Measurements from ENCODE around the gene HIPK3.
"Not testable (repeated sequence)": the region's sequence is repeated elsewhere in the genome, so short reads cannot be mapped to it uniquely, and the experiment has no call there.

The HIPK3 gene

GRCh38 chr11:33303541-33303940 lies 46.4 kb downstream of the HIPK3 start:
- DNase-seq (ENCODE audit: low read depth in 2 of 2): no peak

GRCh38 chr11:33306821-33307220 lies 49.6 kb downstream of the HIPK3 start:
- not testable (repeated sequence) for DNase-seq (ENCODE audit: low read depth in 2 of 2)

GRCh38 chr11:33307984-33308383 lies 50.8 kb downstream of the HIPK3 start:
- no peak for DNase-seq (ENCODE audit: low read depth in 2 of 2)

- no peak for DNase-seq (ENCODE audit: low read depth in 2 of 2)
Measured at GRCh38 chr11:33309118-33309517, 51.9 kb downstream of the HIPK3 start.

GRCh38 chr11:33310720-33311500 lies 53.7 kb downstream of the HIPK3 start:
- DNase-seq (ENCODE audit: low read depth in 2 of 2): no peak

GRCh38 chr11:33311680-33312079 lies 54.5 kb downstream of the HIPK3 start:
- no peak for DNase-seq (ENCODE audit: low read depth in 2 of 2)

GRCh38 chr11:33315822-33316221 lies 58.6 kb downstream of the HIPK3 start:
- DNase-seq (ENCODE audit: low read depth in 2 of 2): no peak

GRCh38 chr11:33317662-33318061 lies 60.5 kb downstream of the HIPK3 start:
- DNase-seq (ENCODE audit: low read depth in 2 of 2): no peak

- no peak for DNase-seq (ENCODE audit: low read depth in 2 of 2)
Measured at GRCh38 chr11:33320016-33320813, 63.0 kb downstream of the HIPK3 start.

- DNase-seq (ENCODE audit: low read depth in 2 of 2): no peak
Measured at GRCh38 chr11:33320814-33321330, 63.7 kb downstream of the HIPK3 start.

- no peak for DNase-seq (ENCODE audit: low read depth in 2 of 2)
Measured at GRCh38 chr11:33321422-33321821, 64.2 kb downstream of the HIPK3 start.

GRCh38 chr11:33323421-33323820 lies 66.2 kb downstream of the HIPK3 start:
- DNase-seq (ENCODE audit: low read depth in 2 of 2): no peak

- no peak for DNase-seq (ENCODE audit: low read depth in 2 of 2)
Measured at GRCh38 chr11:33324302-33324985, 67.3 kb downstream of the HIPK3 start.

GRCh38 chr11:33325451-33325850 lies 68.3 kb downstream of the HIPK3 start:
- no peak for DNase-seq (ENCODE audit: low read depth in 2 of 2)

- DNase-seq (ENCODE audit: low read depth in 2 of 2): peak; percentile 1 to 20
Measured at GRCh38 chr11:33329705-33330329, 72.6 kb downstream of the HIPK3 start.

- no peak for DNase-seq (ENCODE audit: low read depth in 2 of 2)
Measured at GRCh38 chr11:33333816-33334215, 76.6 kb downstream of the HIPK3 start.

- no peak for DNase-seq (ENCODE audit: low read depth in 2 of 2)
Measured at GRCh38 chr11:33334627-33335026, 77.4 kb downstream of the HIPK3 start.

- no peak for DNase-seq (ENCODE audit: low read depth in 2 of 2)
Measured at GRCh38 chr11:33339247-33339646, 82.1 kb downstream of the HIPK3 start.

GRCh38 chr11:33344611-33345010 lies 87.4 kb downstream of the HIPK3 start:
- DNase-seq (ENCODE audit: low read depth in 2 of 2): no peak

- no peak for DNase-seq (ENCODE audit: low read depth in 2 of 2)
Measured at GRCh38 chr11:33347490-33348125, 90.4 kb downstream of the HIPK3 start.

GRCh38 chr11:33350287-33350686 lies 93.1 kb downstream of the HIPK3 start:
- DNase-seq (ENCODE audit: low read depth in 2 of 2): no peak

All from stimulated activated CD4-positive, alpha-beta T cell treated with anti-CD3 and anti-CD28 coated beads, Interleukin-1b, Interleukin-23, amount 100 ng/mL, for 4 hours (primary cell).